IMR-90 (cell line): ENCODE data around the gene AKT2.

ENCODE experiments used
- BHLHE40 ChIP-seq: fragments of 150-350 bp; IDR thresholded peaks from 2 replicates; pipeline ENCODE4 v1.6.1; 2016; ENCODE audit warnings: mild to moderate bottlenecking, low read depth, low read length
- ELK1 ChIP-seq: fragments of 150-350 bp; IDR thresholded peaks from 2 replicates; pipeline ENCODE4 v1.6.1; 2016; ENCODE audit warnings: low read depth, mild to moderate bottlenecking, low read length, moderate library complexity, borderline replicate concordance
- MXI1 ChIP-seq: IDR thresholded peaks from 2 replicates; pipeline ENCODE4 v1.6.1; 2012; ENCODE audit warnings: low read depth, mild to moderate bottlenecking, low read length, moderate library complexity, borderline replicate concordance
- POLR2A ChIP-seq: IDR thresholded peaks from 2 replicates; pipeline ENCODE4 v1.6.1; 2012; ENCODE audit warnings: mild to moderate bottlenecking, low read depth, low read length
- SMC3 ChIP-seq: fragments of 150-350 bp; IDR thresholded peaks from 2 replicates; pipeline ENCODE4 v1.6.1; 2016; ENCODE audit warnings: low read depth, mild to moderate bottlenecking, antibody characterized with exemption, low read length, moderate library complexity
- TF ChIP-seq, protein P1 (sequence below): conservative IDR thresholded peaks from 2 replicates; pipeline ENCODE4 v1.5.1; 2012; ENCODE audit warnings: mild to moderate bottlenecking, low read depth, low read length, improper control_type of control experiment
- TF ChIP-seq, protein P2 (sequence below): fragments of 150-350 bp; IDR thresholded peaks from 2 replicates; pipeline ENCODE4 v1.6.1; 2017; ENCODE audit warnings: mild to moderate bottlenecking, antibody characterized with exemption, low read length, low read depth

DNA sequence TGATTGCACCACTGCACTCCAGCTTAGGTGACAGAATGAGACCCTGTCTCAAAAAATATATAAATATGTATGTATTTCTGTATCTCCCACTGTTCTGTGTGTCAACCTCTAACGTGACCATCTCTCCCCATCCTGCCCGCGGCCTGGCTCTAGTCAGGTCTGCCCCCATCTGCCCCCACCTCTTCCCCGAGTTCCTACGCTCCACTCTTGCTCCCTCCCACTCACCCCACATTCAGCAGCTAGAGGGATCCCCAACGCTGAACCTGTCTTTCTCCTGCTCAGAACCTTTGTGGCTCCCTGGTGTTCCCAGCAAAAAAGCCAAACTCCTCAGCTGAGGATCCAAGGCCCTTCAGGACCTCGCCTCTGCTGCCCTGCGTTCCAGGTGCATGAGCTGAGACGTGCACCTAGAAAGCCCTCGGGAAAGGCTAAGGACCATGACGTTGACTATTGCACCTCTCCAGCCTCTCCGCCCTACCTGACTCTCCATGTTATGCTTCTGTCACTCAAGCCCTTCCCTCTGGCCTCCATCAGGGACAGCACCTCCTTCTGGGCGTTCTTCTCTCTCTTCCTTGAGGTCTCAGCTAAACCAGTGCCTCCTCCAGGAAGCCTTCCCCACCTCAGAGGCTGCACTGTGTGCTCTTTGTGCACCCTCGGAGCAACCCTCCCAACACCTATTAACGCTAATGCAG, 18.1 kb downstream of the AKT2 start:
- TF ChIP-seq, protein P1, sequence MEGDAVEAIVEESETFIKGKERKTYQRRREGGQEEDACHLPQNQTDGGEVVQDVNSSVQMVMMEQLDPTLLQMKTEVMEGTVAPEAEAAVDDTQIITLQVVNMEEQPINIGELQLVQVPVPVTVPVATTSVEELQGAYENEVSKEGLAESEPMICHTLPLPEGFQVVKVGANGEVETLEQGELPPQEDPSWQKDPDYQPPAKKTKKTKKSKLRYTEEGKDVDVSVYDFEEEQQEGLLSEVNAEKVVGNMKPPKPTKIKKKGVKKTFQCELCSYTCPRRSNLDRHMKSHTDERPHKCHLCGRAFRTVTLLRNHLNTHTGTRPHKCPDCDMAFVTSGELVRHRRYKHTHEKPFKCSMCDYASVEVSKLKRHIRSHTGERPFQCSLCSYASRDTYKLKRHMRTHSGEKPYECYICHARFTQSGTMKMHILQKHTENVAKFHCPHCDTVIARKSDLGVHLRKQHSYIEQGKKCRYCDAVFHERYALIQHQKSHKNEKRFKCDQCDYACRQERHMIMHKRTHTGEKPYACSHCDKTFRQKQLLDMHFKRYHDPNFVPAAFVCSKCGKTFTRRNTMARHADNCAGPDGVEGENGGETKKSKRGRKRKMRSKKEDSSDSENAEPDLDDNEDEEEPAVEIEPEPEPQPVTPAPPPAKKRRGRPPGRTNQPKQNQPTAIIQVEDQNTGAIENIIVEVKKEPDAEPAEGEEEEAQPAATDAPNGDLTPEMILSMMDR = no peak
- TF ChIP-seq MXI1 = no peak
- TF ChIP-seq POLR2A = no peak
- TF ChIP-seq BHLHE40 = no peak
- TF ChIP-seq SMC3 = no peak
- TF ChIP-seq, protein P2, sequence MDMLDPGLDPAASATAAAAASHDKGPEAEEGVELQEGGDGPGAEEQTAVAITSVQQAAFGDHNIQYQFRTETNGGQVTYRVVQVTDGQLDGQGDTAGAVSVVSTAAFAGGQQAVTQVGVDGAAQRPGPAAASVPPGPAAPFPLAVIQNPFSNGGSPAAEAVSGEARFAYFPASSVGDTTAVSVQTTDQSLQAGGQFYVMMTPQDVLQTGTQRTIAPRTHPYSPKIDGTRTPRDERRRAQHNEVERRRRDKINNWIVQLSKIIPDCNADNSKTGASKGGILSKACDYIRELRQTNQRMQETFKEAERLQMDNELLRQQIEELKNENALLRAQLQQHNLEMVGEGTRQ = no peak
- TF ChIP-seq ELK1 = no peak
